NCI-H1436 (cell line): ENCODE results near the gene ITGBL1.
"Not testable (repeated sequence)": the region's sequence is repeated elsewhere in the genome, so short reads cannot be mapped to it uniquely, and the experiment has no call there.

ENCODE experiments used
- DNase-seq: peaks from one replicate; lab custom pipeline; 2025; lab: John Stamatoyannopoulos, UW

ITGBL1 gene

GRCh38 chr13:101514100-101514499, 61.6 kb downstream of the ITGBL1 start:
- no peak for DNase-seq

DNA sequence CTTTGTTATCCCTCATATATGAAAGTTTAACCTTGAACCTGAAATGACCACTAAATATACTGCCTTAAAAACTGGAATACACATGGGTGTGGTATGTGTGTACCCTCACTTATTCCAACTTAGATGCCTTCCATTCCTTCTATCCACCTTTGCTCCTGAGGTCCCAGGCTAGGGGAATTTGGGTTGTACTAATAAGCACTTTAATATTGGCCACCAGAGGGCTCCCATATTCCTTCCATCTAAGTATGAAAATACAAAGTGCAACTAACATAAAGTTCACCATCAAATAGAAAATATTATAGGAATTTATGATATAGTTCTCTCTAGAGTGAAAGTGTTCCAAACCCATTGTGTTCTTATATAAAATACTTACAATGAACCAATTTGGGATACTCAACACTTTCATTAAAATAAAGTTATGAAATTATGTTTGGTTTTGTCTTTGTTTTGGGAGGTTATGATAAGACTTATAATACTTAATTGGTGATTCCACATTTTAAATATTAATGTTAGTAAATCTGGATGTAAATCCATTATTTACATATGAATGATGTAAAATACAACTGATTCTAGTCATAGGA, 62.3 kb downstream of the ITGBL1 start:
- peak; percentile 63 for DNase-seq

- no peak for DNase-seq
Observed at GRCh38 chr13:101515504-101515903, 63.0 kb downstream of the ITGBL1 start.

DNA sequence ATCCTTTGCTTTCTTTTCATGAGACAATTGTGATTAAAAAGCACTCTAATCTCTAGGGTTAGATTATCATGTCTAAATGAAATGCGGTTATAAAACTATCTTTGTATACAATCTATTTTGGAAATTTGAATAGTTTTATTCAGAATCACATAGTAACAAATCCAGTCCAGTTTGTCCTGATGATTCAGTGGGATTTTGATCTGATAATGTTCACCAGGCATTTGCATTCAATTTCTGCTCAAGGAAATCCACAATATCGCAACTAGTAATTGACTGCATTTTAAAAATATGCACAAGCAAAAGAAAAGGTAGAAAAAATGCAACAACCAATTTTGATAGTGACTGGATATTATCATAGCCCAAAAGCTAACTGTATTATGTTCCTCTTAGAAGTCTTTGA, 63.8 kb downstream of the ITGBL1 start:
- DNase-seq: no peak

DNA sequence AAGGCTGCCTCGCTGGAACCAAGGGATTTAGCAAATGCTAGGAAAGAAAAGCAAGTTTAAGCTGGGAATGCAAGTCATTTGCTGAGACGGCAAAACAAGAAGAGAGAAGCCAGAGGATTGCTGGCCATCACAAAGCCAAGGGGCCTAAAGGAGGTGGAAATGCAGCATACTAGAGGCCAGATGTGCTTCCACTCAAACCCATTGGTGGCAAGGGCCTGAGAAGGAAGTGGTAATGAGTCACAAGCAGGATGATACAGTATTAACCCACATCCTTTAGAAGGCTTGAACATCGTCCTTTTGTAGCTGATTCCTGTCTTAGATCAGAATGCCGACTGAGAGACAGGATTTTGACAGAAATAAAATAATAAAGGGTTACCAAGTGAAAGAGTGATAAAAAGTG, 68.2 kb downstream of the ITGBL1 start:
- DNase-seq: no peak

DNA sequence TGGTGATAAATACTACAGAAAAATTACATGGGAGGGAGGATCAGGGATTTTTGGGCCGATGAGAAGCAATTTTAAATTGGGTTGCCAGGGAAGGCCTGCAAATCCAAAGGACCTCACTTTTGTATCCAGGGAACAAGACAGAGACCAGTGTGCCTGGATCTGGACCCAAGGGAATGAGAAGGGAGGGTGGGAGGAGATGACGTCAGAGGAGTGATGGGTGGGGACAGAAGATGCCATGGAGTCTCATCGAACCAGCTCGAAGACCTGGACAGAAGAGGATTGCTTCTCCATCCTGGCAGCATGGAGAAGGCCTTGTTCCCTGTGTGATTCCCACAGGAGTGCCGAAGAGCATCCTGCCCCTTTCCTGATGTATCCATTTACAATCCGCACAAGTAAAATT, 68.9 kb downstream of the ITGBL1 start:
- DNase-seq: no peak

- no peak for DNase-seq
Observed at GRCh38 chr13:101522607-101523006, 70.1 kb downstream of the ITGBL1 start.

DNA sequence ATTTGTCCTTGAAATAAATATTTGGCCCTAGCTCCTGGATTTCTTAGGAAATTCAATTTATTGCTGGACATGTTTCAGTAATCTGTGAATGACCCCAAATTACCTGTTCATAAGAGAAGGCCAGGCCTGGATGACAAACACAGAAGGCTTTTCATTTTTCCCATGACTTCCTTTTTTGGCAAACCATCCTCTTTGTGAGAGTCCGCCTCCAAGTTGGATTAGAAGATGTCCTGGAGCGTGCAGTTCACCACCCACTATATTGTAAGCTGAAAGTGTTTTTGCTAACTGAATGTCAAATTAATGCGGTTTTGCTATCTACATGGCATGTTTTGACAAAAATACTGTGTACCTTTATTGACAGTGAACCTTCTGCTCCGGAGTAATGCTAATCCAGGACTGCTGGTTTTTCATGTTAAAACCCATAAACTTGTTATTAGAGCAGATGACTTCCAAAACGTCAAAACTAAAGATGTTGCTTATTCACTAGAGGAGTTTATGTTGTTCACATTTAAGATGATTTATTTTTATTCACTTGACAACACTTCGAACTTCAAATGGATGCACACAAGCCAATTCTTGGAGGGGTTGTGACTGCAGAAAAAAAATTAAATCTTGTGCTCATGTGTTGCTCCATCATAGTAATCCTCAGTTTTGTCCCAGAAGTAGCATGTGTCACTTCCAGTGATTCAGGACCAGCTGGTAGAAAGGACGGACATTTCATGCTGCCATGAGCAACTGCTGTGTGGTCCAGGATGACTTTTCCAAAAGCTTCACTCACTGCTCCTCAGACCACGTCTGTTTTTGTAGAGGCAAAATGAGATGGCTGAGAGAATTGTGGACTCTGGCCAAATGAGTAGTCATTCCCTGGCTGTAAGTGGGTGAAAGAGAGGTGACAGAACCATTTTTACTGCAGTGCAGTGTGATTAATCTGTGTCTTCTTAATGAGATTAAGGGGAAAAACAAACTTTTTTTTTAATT, 71.0 kb downstream of the ITGBL1 start:
- DNase-seq: no peak

DNA sequence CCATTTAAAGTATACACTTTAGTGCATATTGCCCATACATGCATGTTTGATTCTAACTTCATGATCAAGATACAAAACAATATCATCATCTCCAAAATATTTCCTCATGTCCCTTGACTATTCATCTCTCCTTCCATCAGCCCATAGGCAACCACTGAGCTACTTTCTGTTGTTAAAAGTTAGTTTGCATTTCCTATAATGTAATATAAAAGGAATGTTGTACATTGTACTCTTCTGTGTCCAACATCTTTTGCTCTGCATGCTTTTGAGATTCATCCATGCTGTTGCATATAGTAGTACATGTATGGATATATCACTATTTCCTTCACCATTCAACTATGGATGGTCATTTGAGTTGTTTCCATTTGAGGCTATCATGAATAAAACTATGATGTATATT, 74.7 kb downstream of the ITGBL1 start:
- DNase-seq: no peak

DNA sequence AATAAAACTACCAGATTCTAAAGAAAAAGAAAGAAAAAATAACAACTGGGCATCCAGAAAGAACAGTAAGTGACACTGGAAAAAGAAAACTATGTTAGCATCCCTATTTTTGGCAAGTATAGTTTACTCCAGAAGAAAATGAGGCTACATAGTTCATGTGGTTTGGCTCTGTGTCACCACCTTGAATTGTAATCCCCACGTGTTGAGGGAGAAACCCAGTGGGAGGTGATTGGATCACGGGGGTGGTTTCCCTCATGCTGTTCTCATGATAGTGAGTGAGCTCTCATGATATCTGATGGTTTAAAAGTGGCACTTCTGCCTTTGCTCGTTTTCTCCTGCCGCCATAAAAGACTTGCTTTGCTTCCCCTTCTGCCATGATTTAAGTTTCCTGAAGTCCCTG, 76.9 kb downstream of the ITGBL1 start:
- DNase-seq: no peak

- DNase-seq: no peak
Observed at GRCh38 chr13:101530293-101530692, 77.8 kb downstream of the ITGBL1 start.

DNA sequence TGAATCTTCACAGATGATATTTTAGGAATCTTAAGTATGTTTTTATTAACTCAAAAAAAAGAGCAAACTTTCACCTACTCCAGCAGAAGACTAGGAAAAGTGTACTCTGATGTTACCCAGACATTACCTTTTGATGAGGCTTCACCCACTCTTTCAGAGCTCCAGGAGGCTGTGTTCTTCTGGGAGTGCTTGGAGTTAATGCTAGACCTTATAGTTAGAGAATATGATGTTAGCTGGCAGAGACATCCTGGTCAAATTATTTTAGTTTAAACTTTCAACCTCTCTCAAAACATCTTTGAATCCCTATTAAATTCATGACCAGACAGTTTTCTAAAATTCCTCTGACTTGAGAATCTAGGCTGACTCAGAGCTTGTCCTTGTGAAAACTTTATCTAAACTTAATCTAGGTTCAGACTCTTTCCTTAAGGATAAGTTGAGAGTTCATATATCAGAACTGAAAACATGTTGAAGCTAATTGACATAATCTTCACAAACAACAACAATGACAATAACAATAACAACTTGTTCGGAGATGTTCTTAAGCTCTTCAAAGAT, 82.8 kb downstream of the ITGBL1 start:
- DNase-seq: no peak

DNA sequence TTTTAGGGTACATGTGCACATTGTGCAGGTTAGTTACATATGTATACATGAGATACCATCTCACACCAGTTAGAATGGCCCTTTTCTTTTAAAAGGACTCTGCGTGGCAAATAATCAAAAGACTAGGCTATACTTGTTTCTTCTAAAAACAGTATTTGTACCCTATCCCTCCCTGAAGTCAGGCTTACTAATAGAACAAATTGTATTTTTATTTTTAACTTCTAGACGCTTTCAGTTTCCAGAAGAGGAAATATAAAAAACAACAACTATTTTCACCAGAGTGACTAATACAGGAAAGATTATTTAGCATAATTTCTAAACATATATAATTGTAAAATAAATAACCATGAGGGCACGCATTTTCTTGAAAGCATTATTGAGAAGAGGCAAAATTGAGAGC, 83.6 kb downstream of the ITGBL1 start:
- DNase-seq: no peak

GRCh38 chr13:101544544-101544943, 92.1 kb downstream of the ITGBL1 start:
- DNase-seq: not testable (repeated sequence)

DNA sequence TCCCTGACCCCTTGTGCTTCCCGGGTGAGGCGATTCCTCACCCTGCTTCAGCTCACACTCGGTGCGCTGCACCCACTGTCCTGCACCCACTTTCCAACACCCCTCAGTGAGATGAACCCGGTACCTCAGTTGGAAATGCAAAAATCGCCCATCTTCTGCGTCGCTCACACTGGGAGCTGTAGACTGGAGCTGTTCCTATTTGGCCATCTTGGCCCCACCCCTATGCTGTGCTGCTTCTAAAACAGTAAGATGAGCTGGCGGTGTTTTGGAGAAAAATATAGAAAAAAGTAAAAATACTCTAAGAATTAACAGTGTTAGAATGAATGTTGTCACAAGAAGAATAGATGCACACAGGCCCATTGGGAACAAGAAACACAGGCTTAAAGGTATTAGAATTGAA, 92.5 kb downstream of the ITGBL1 start:
- no peak for DNase-seq

- DNase-seq: no peak
Observed at GRCh38 chr13:101545521-101545920, 93.0 kb downstream of the ITGBL1 start.

DNA sequence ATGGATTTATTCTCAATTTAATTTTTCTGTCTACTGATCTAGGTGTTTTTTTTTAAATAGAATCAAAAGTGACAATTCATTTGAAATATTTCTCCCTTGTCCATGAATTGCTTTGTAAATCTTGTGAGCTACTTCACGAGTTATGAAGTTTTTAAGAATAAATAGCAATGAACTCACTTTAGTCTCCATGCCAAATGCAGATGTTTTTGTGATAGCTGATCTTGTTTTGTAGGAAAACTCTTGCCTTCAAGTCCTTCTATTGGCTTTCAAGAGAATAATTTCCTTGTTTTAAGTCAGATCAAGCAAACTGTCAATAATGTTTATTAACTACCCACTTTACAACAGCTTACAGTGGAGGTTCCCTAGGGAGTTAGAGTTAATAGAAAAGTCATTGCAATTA, 99.8 kb downstream of the ITGBL1 start:
- no peak for DNase-seq

- DNase-seq: no peak
Observed at GRCh38 chr13:101552786-101553185, 100.3 kb downstream of the ITGBL1 start.

- no peak for DNase-seq
Observed at GRCh38 chr13:101554420-101555125, 102.1 kb downstream of the ITGBL1 start.

GRCh38 chr13:101555610-101556009, 103.1 kb downstream of the ITGBL1 start:
- no peak for DNase-seq

DNA sequence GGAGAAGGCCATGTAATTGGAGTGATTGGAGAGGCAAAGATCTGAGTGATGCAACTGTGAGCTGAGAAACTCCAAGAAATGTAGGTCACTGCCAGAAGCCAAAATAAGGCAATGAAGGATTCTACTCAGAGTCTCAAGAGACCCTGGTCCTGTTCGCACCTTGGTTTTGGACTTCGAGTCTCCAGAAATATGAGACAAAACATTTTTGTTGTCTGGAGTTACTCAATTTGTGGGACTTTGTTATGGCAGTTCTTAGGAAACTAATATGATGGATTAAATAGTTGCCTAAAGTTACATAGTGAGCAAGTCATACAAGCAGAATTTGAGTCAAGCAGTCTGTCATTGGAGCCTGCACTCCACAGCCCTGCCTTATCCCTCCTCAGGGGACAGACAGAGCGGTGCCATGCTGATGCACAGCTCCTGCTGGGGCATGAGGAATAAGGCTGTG, 104.2 kb downstream of the ITGBL1 start:
- no peak for DNase-seq

DNA sequence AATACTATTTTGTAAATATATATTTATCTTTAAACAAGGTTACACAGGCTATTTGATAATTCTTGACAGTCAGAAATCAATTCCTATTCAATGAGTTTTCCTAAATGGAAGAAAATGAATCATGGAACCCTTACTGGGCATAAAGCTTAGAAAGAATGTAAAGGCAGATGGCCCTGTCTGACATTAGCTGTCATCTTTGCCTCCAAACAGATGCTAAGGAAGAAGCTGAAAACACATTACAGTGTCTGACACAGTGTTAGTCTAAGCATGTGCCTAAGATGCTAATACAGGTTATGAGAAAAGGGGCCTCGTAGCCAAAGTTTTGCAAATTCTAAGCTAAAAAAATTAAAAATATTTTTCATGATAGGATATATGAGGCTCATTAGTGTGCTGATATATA, 112.8 kb downstream of the ITGBL1 start:
- no peak for DNase-seq

- DNase-seq: no peak
Observed at GRCh38 chr13:101567841-101568240, 115.4 kb downstream of the ITGBL1 start.
